OCI-LY1 (cell line): ENCODE results near the gene CFAP210.

Experiments used
- CTCF ChIP-seq: fragments of 200-600 bp; sonication (generic), shearing (Covaris generic); IDR thresholded peaks from 2 replicates; pipeline ENCODE4 v1.5.1; 2017; ENCODE audit warnings: mild to moderate bottlenecking, antibody characterized with exemption, low read length, moderate library complexity, mixed read lengths
- EZH2 ChIP-seq: fragments of 200-600 bp; sonication (generic), shearing (Covaris generic); IDR thresholded peaks from 2 replicates; pipeline ENCODE4 v1.8.0; 2017; ENCODE audit warnings: borderline replicate concordance, mixed run types, mild to moderate bottlenecking, antibody characterized with exemption, low read length, moderate library complexity, mixed read lengths

- no peak for TF ChIP-seq CTCF
- no peak for TF ChIP-seq EZH2
These were observed 1.5 kb downstream of the CFAP210 start for GRCh38 chr2:169692718-169693117.
